C4-2B (cell line): ENCODE results near the gene PCIF1.

Source experiments
- ZFX ChIP-seq: fragments of 450-650 bp; IDR thresholded peaks from 2 replicates; pipeline ENCODE4 v1.6.1; 2017
- TF ChIP-seq, protein P1 (sequence below): fragments of 450-650 bp; conservative IDR thresholded peaks from 2 replicates; pipeline ENCODE4 v1.5.1; 2017; ENCODE audit warnings: mild to moderate bottlenecking

DNA sequence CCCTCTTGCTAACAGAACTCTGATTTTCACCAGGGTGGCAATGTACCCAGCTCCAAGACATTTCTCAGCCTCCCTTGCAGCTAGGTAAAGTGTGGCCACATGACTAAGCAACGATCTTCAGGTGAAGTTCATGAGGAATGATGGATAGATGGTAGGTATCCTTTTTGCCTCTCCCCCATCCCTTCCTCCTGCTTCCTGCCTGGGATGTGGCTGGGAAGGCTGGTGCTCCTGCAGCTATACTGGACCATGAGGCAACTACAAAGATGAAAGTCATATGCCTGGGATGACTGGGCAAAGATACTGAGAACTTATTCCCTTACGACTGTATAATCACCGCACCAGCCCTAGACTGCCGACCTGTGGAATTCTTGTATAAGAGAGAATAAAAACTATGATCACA is 24.1 kb downstream of the PCIF1 start:
- TF ChIP-seq, protein P1, sequence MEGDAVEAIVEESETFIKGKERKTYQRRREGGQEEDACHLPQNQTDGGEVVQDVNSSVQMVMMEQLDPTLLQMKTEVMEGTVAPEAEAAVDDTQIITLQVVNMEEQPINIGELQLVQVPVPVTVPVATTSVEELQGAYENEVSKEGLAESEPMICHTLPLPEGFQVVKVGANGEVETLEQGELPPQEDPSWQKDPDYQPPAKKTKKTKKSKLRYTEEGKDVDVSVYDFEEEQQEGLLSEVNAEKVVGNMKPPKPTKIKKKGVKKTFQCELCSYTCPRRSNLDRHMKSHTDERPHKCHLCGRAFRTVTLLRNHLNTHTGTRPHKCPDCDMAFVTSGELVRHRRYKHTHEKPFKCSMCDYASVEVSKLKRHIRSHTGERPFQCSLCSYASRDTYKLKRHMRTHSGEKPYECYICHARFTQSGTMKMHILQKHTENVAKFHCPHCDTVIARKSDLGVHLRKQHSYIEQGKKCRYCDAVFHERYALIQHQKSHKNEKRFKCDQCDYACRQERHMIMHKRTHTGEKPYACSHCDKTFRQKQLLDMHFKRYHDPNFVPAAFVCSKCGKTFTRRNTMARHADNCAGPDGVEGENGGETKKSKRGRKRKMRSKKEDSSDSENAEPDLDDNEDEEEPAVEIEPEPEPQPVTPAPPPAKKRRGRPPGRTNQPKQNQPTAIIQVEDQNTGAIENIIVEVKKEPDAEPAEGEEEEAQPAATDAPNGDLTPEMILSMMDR = no peak
- no peak for TF ChIP-seq ZFX
